Loucy (cell line): ENCODE results near the gene ALPI.

Experiments used
- H2AFZ ChIP-seq: fragments of 200-600 bp; sonication (generic); 2 replicates; pipeline ENCODE4 v1.6.0; 2016; ENCODE audit warnings: antibody characterized with exemption, mild to moderate bottlenecking, low read length, moderate library complexity
- H3F3A ChIP-seq: fragments of 200-600 bp; 2 replicates; pipeline ENCODE4 v1.6.0; 2016; ENCODE audit warnings: antibody characterized with exemption, low read depth, mild to moderate bottlenecking
- H3K27me3 ChIP-seq: fragments of 200-600 bp; sonication (generic); 2 replicates; pipeline ENCODE4 v1.6.1; 2014; ENCODE audit warnings: low read length, mild to moderate bottlenecking; ENCODE audit not compliant: insufficient read depth, poor library complexity, severe bottlenecking
- H3K36me3 ChIP-seq: fragments of 200-600 bp; sonication (generic); 2 replicates; pipeline ENCODE4 v1.6.1; 2016; ENCODE audit warnings: low read length; ENCODE audit not compliant: insufficient read depth
- H3K4me1 ChIP-seq: fragments of 200-600 bp; sonication (generic); 2 replicates; pipeline ENCODE4 v1.5.1; 2014; ENCODE audit warnings: low read length, mild to moderate bottlenecking; ENCODE audit not compliant: insufficient read depth, poor library complexity, severe bottlenecking
- H3K4me2 ChIP-seq: fragments of 200-600 bp; sonication (generic); 2 replicates; pipeline ENCODE4 v1.6.0; 2014; ENCODE audit warnings: antibody characterized with exemption, low read length, low read depth, mild to moderate bottlenecking; ENCODE audit not compliant: poor library complexity, severe bottlenecking
- H3K4me3 ChIP-seq: fragments of 200-600 bp; sonication (generic); 2 replicates; pipeline ENCODE4 v1.5.1; 2014; ENCODE audit warnings: low read length, mild to moderate bottlenecking, mixed read lengths; ENCODE audit not compliant: poor library complexity, severe bottlenecking
- H3K79me2 ChIP-seq: fragments of 200-600 bp; sonication (generic); 2 replicates; pipeline ENCODE4 v1.6.1; 2014; ENCODE audit warnings: low read length; ENCODE audit not compliant: insufficient read depth
- H3K9ac ChIP-seq: fragments of 200-600 bp; sonication (generic); 2 replicates; pipeline ENCODE4 v1.6.0; 2014; ENCODE audit warnings: mild to moderate bottlenecking, low read depth, low read length, moderate library complexity; ENCODE audit not compliant: poor library complexity, severe bottlenecking
- H3K9me2 ChIP-seq: fragments of 200-600 bp; sonication (generic); replicated peaks from 2 replicates; pipeline ENCODE4 v1.6.1; 2016; ENCODE audit warnings: low read depth, low read length, mixed read lengths
- H3K9me3 ChIP-seq: fragments of 200-600 bp; sonication (generic); 2 replicates; pipeline ENCODE4 v1.6.1; 2014; ENCODE audit warnings: mild to moderate bottlenecking, antibody characterized with exemption, low read length, low read depth; ENCODE audit not compliant: insufficient read depth
- H4K20me1 ChIP-seq: fragments of 200-600 bp; sonication (generic); 2 replicates; pipeline ENCODE4 v1.6.0; 2014; ENCODE audit warnings: antibody characterized with exemption, low read length, mild to moderate bottlenecking; ENCODE audit not compliant: insufficient read depth, poor library complexity, severe bottlenecking
- EZH2phosphoT487 ChIP-seq: fragments of 200-600 bp; IDR thresholded peaks from 2 replicates; pipeline ENCODE4 v1.6.1; 2018; ENCODE audit warnings: antibody characterized with exemption, mild to moderate bottlenecking, moderate library complexity, borderline replicate concordance
- TF ChIP-seq, protein P1 (sequence below): fragments of 200-600 bp; sonication (generic); conservative IDR thresholded peaks from 2 replicates; pipeline ENCODE4 v1.5.1; 2014; ENCODE audit warnings: mild to moderate bottlenecking, antibody characterized with exemption, low read length

The ALPI gene

DNA sequence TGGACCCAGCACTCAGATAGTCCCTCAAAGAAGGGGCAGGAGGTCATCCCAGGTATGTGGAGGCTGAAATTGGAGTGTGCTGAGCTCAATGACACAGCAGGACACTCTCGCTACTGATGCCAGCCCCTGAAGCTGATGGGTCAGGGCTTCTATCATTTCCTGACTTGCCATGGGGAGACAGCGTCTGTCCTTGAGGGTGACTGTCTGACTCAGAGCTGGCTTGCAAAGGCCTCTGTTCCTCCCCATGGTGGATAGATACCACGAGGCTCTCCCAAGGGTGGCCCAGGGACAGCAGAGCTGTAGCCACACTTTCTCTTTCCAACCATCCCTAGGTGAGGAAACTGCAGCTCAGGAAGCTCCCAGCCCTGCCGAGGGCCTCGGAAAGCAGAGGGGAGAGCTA, 38.5 kb upstream of the ALPI start:
- Histone ChIP-seq H3K4me3 (no peak overlapping the region), H3K27me3 (no peaks in the 10 kb centered on the region)
- TF ChIP-seq, protein P1, sequence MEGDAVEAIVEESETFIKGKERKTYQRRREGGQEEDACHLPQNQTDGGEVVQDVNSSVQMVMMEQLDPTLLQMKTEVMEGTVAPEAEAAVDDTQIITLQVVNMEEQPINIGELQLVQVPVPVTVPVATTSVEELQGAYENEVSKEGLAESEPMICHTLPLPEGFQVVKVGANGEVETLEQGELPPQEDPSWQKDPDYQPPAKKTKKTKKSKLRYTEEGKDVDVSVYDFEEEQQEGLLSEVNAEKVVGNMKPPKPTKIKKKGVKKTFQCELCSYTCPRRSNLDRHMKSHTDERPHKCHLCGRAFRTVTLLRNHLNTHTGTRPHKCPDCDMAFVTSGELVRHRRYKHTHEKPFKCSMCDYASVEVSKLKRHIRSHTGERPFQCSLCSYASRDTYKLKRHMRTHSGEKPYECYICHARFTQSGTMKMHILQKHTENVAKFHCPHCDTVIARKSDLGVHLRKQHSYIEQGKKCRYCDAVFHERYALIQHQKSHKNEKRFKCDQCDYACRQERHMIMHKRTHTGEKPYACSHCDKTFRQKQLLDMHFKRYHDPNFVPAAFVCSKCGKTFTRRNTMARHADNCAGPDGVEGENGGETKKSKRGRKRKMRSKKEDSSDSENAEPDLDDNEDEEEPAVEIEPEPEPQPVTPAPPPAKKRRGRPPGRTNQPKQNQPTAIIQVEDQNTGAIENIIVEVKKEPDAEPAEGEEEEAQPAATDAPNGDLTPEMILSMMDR: no peak
- TF ChIP-seq EZH2phosphoT487: no peak

DNA sequence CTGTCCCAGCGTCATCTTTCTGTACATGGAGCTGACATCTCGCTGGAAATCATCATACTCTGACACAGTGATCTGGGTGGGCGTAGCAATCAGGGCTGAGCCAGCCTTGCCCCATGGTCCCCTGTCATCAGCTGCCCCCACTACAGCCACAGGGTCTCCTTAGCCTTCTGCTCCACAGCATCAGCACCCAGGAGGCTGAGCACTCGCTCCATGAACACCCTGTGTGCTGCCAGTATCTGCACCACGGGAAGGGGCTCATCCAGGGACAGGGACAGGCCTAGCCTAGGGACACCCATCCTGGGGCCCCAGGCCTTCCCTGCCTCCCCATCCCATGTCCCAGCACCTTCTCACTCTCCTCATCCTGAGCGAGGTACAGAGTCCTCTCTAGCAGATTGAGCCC, 37.9 kb upstream of the ALPI start:
- TF ChIP-seq, protein P1: no peak
- TF ChIP-seq EZH2phosphoT487: no peak
- Histone ChIP-seq H3K4me2 (no peak overlapping the region), H3K36me3 (no peaks in the 10 kb centered on the region), H3F3A (no peaks in the 10 kb centered on the region), H3K79me2 (no peaks in the 10 kb centered on the region), H3K9me3 (peaks cover 7% of the 10 kb centered on the region; the same call in 1 of the 2 replicates), H3K9me2 (no peaks in the 10 kb centered on the region), H4K20me1 (no peaks in the 10 kb centered on the region), H3K4me1 (no peaks in the 10 kb centered on the region), H2AFZ (no peak overlapping the region), H3K9ac (no peak overlapping the region), H3K27me3 (no peaks in the 10 kb centered on the region), H3K4me3 (no peak overlapping the region)

More for the DNA sequence above, 38.5 kb upstream of the ALPI start:
- no peaks in the 10 kb centered on the region for H3K79me2 ChIP-seq
- no peak overlapping the region for H2AFZ ChIP-seq
- H3K9me2 ChIP-seq: no peaks in the 10 kb centered on the region
- H3K36me3 ChIP-seq: no peaks in the 10 kb centered on the region
- peaks cover 3% of the 10 kb centered on the region; the same call in 1 of the 2 replicates for H3K9me3 ChIP-seq
- no peaks in the 10 kb centered on the region for H4K20me1 ChIP-seq
- H3F3A ChIP-seq: no peaks in the 10 kb centered on the region
- H3K4me2 ChIP-seq: no peak overlapping the region
- no peak overlapping the region for H3K9ac ChIP-seq
- H3K4me1 ChIP-seq: no peaks in the 10 kb centered on the region

DNA sequence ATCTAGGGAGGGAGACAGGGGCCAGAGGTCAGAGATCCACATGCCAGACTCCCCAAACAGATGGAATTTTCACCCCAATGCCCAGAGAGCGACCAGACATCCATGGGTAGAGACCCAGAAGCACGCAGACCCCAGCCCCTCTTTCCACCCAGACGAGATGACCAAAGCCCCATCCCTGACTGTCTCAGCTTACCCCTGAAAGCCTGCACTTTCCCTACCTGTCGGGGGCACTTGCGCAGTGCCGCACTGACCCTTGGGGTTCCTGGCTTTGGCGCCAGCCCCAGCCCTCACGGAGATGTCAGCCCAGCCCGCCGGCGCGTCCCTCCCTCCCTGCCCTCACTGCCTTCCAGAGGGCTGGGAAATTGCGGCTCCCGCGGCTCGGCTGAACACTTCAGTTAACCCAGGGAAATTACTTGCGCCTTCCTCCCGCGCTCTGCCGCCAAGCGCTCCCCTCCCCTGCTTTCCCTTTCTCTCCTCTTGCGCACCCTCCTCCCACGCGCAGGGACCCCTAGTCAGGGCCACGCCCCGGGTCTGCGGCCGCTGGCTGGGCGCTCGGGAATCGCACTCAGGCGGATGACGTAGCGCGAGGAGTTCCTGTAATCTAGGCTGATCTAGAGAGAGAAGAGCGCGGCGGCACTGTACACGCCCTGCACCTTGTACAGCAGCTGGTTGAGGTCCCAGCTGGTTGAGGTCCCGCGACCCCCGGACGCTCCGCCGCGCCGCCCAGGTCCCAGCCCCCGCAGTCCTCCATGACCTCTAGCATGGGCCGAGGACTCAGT, 37.3 kb upstream of the ALPI start:
- Histone ChIP-seq H3K9me3 (peaks cover 7% of the 10 kb centered on the region; the same call in 1 of the 2 replicates), H3K4me1 (no peaks in the 10 kb centered on the region), H3K4me3 (no peak overlapping the region), H3K36me3 (no peaks in the 10 kb centered on the region), H3K9ac (no peak overlapping the region), H3K79me2 (no peaks in the 10 kb centered on the region), H3K9me2 (no peaks in the 10 kb centered on the region), H3K27me3 (no peaks in the 10 kb centered on the region), H4K20me1 (no peaks in the 10 kb centered on the region), H2AFZ (no peak overlapping the region), H3F3A (no peaks in the 10 kb centered on the region), H3K4me2 (no peak overlapping the region)
- TF ChIP-seq, protein P1: no peak
- no peak for TF ChIP-seq EZH2phosphoT487
